ENCODE results near the gene RAB22A.

RAB22A gene

GRCh38 chr20:58352468-58352867, 43.0 kb downstream of the RAB22A start:
- no peak overlapping the region for H3K4me3 ChIP-seq (ENCODE audit: control insufficient read depth, low read depth, low read length)
- DNase-seq (ENCODE audit: low read depth): no peak
- TF ChIP-seq, protein P1, sequence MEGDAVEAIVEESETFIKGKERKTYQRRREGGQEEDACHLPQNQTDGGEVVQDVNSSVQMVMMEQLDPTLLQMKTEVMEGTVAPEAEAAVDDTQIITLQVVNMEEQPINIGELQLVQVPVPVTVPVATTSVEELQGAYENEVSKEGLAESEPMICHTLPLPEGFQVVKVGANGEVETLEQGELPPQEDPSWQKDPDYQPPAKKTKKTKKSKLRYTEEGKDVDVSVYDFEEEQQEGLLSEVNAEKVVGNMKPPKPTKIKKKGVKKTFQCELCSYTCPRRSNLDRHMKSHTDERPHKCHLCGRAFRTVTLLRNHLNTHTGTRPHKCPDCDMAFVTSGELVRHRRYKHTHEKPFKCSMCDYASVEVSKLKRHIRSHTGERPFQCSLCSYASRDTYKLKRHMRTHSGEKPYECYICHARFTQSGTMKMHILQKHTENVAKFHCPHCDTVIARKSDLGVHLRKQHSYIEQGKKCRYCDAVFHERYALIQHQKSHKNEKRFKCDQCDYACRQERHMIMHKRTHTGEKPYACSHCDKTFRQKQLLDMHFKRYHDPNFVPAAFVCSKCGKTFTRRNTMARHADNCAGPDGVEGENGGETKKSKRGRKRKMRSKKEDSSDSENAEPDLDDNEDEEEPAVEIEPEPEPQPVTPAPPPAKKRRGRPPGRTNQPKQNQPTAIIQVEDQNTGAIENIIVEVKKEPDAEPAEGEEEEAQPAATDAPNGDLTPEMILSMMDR (conservative IDR thresholded peaks at IDR 0.05; ENCODE audit: control insufficient read depth, insufficient read depth, low read depth, low read length): no peak

GRCh38 chr20:58359441-58359840, 49.9 kb downstream of the RAB22A start:
- DNase-seq (ENCODE audit: low read depth): no peak
- TF ChIP-seq, protein P1 (conservative IDR thresholded peaks at IDR 0.05; ENCODE audit: control insufficient read depth, insufficient read depth, low read depth, low read length): no peak

GRCh38 chr20:58360936-58361335, 51.4 kb downstream of the RAB22A start:
- no peak overlapping the region for H3K4me3 ChIP-seq (ENCODE audit: control insufficient read depth, low read depth, low read length)
- no peak for DNase-seq (ENCODE audit: low read depth)
- TF ChIP-seq, protein P1 (conservative IDR thresholded peaks at IDR 0.05; ENCODE audit: control insufficient read depth, insufficient read depth, low read depth, low read length): no peak

More at GRCh38 chr20:58359441-58359840, 49.9 kb downstream of the RAB22A start:
- H3K4me3 ChIP-seq (ENCODE audit: control insufficient read depth, low read depth, low read length): no peak overlapping the region

- TF ChIP-seq, protein P1 (conservative IDR thresholded peaks at IDR 0.05; ENCODE audit: control insufficient read depth, insufficient read depth, low read depth, low read length): no peak
These were observed 52.1 kb downstream of the RAB22A start for GRCh38 chr20:58361481-58362205.

DNA sequence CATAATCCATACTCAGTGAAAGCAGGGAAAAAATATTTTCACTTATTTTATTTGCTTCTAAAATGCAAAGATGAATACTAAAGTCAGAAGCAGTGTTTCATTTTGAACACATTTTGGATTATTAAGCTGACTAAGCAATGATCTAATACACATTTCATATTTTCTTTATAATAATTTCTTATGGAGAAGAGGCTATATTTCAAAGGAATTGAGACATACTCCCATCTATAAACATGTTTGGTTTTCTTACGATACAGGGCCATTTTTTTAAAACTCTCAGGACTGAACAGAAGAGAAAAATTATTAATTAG, 52.6 kb downstream of the RAB22A start:
- no peak overlapping the region for H3K4me3 ChIP-seq (ENCODE audit: control insufficient read depth, low read depth, low read length)
- no peak for DNase-seq (ENCODE audit: low read depth)
- TF ChIP-seq, protein P1 (conservative IDR thresholded peaks at IDR 0.05; ENCODE audit: control insufficient read depth, insufficient read depth, low read depth, low read length): no peak

More at GRCh38 chr20:58361481-58362205, 52.1 kb downstream of the RAB22A start:
- DNase-seq (ENCODE audit: low read depth): peak; percentile 21
- no peak overlapping the region for H3K4me3 ChIP-seq (ENCODE audit: control insufficient read depth, low read depth, low read length)

GRCh38 chr20:58362970-58363369, 53.5 kb downstream of the RAB22A start:
- TF ChIP-seq, protein P1 (conservative IDR thresholded peaks at IDR 0.05; ENCODE audit: control insufficient read depth, insufficient read depth, low read depth, low read length): no peak
- no peak overlapping the region for H3K4me3 ChIP-seq (ENCODE audit: control insufficient read depth, low read depth, low read length)
- DNase-seq (ENCODE audit: low read depth): no peak

Measured in fibroblast of mammary gland (primary cell).